NCI-H2171 treated with DMSO at 0.1 percent for 48 hours (cell line): Measurements from ENCODE around the gene PCNP.
A peak's percentile ranks its signal among the peaks of the same experiment; 100 is the strongest.
"Not testable (repeated sequence)": the region's sequence is repeated elsewhere in the genome, so short reads cannot be mapped to it uniquely, and the experiment has no call there.

ENCODE experiments used
- DNase-seq: peaks from one replicate; lab custom pipeline; 2025; lab: John Stamatoyannopoulos, UW

The PCNP gene

DNA sequence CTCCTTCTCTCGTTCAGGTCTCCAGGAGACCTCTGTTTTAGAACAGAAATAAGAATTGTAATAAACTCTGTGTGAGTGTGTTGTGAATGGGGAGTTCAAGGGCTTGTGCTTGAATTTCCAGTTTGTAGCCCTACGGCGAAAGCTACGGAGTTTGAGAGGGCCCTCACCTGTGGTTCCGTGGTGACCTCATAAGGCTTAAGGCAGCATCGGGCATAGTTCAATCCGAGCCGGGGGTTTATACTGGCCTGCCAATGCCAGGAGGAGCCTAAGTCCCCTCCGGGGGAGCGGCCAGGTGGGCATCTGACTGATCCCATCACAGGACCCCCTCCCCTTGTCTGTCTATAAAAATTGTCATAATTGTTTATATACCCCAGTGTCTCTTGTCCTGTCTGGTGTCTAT lies 59.2 kb downstream of the PCNP start:
- no peak for DNase-seq

DNA sequence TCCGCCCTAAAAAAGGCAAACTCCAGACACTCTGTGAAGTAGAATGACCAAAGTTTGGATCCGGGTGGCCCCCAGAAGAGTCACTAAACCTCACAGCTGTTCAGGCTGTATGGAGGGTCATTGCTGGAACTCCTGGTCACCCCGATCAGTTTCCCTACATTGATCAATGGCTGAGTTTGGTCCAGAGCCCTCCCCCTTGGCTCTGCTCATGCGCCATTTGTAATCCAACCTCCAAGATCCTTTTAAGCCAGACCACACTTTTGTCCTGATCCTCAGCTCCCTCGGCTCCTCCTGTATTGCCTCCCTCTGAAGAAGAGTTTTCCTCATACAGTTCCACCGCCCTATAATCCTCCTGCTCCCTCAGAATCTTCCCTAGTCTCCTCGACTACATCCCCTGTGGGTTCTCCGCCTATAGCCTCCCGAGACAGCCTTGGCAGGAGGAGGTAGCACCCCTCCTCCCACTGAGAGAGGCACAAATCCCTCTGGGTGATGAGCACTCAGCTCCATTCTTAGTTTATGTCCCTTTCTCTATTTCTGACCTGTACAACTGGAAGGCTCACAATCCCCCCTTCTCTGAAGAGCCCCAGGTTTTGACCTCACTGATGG lies 60.7 kb downstream of the PCNP start:
- DNase-seq: no peak

DNA sequence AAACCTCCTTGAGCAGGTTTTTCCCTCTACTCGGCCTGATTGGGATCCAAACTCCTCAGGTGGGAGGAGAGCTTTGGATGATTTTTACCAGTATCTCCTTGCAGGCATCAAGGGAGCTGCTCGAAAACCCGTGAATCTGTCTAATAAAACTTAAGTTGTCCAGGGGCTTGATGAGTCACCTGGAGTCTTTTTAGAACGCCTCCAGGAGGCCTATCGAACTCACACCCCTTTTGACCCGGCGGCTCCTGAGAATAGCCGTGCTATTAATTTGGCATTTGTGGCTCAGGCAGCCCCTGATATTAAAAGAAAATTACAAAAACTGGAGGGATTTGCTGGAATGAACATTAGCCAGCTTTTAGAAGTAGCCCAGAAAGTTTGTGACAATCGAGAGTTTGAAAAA lies 61.4 kb downstream of the PCNP start:
- DNase-seq: no peak

DNA sequence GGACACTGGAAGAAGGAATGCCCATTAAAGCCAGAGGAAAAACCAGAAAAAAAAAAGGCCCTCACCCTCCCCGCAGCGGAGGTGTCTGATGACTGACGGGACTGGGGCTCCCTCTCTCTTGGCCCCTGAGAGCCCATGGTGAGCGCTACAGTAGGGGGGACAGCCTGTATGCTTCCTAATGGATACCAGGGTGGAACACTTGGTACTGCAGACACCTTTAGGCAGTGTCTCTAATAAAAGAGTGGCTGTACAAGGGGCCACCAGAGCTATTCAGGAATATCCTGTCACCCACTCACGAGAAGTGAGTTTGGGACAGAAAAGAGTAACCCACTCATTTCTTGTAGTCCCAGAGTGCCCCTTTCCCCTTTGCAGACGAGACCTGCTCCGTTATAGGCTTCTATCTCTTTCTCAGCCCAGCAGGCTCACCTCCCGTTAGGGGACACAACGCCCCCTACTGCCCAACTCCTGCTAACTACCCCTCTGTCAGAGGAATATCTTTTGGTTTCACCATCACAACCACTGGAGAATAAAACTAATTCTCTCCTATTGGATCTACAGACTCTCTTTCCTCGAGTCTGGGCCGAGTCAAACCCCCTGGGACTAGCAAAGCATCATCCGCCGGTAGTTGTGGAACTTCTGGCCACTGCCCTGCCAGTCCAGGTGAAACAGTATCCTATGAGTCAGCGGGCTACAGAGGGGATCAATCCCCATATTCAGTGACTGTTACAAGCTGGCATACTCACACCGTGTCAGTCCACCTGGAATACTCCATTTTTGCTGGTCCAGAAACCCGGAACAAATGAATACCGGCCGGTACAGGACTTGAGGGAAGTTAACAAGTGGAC lies 62.2 kb downstream of the PCNP start:
- peak; percentile 26 for DNase-seq

DNA sequence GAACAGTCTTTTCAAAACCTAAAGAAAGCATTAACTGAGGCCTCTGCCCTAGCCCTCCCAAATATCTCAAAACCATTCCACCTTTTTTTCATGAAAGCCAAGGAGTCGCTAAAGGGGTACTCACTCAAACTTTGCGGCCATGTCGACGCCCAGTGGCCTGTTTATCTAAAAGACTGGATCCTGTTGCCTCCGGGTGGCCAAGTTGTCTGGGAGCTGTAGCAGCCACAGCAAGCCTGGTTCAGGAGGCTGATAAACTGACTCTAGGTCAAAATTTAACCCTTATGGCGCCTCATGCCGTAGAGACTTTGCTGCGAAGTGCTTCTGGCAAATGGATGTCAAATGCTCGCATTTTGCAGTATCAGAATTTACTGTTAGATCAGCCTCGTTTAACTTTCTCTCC lies 63.5 kb downstream of the PCNP start:
- DNase-seq: no peak

DNA sequence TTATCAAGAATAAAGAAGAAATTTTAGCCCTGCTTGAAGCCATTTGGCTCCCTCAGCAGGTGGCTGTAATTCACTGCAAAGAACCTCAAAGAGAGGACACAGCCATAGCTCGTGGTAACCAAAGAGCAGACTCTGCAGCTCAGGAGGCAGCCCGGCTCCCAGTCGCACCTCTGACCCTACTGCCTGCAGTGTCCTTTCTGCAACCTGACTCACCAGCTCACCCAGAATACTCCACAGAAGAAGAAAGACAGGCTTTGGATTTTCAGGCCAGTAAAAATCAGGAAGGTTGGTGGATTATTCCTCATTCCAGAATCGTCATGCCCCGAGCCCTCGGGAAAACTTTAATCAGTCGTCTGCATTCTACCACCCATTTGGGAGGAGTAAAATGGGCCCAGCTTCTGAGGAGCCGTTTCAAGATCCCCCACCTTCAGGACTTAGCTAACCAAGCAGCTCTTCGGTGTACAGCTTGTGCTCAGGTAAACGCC lies 64.3 kb downstream of the PCNP start:
- DNase-seq: no peak

DNA sequence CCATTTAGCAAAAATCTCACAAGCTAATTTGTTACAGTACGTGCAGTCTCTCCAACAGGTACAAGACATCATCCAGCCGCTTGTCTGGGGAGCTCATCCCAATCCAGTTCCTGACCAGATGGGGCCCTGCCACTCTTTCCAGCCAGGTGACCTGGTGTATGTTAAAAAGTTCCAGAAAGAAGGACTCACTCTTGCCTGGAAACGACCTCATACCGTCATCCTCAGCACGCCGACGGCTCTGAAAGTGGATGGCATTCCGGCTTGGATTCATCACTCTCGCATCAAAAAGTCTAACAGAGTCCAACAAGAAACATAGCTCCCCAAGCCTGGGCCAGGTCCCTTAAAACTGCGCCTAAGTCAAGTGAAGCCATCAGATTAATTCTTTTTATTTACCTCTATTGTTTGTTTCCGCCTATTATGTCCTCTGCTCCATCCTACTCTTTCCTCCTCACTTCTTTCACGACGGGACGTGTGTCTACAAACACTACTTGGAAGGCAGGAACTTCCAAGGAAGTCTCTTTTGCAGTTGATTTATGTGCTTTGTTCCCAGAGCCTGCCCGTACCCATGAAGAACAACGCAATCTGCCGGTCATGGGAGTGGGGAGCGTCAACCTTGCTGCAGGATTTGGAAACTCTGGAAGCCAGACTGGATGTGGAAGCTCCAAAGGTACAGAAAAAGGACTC lies 65.4 kb downstream of the PCNP start:
- DNase-seq: no peak

DNA sequence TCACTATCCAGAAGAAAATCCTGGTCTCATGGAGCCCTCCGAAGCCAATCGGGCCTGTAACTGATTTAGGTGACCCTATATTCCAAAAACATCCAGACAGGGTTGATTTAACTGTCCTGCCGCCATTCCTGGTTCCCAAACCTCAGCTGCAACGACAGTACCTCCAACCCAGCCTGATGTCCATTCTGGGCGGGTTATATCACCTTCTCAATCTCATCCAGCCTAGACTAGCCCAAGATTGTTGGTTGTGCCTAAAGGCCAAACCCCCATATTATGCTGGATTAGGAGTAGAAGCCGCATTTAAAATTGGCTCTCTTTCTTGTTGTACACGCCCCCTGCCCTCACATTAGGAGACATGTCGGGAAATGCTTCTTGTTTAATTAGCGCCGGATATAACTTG lies 66.3 kb downstream of the PCNP start:
- DNase-seq: no peak

DNA sequence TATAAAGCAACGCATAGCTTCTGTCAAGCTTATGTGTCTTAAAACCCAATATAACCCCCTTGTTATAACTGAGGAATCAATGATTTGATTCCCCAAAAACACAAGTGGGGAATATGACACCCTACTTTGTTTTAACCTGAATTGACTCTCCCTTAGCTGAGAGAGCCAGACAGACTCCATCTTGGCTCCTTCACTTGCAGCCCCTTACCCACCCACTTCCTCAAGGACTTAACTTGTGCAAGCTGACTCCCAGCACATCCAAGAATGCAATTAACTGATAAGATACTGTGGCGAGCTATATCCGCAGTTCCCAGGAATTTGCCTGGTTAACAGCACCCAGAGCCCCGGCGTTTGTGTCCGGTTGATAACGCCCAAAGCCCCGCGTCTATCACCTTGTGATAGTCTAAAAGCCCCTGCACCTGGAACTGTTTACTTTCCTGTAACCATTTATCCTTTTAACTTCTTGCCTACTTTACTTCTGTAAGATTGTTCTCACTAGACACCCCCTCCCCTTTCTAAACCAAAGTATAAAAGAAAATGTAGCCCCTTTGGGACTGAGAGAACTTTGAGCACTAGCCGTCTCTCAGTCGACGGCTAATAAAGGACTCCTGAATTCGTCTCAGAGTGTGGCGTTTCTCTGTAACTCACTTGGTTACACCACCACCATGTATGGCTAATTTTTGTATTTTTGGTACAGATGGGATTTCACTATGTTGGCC lies 67.6 kb downstream of the PCNP start:
- DNase-seq: not testable (repeated sequence)

DNA sequence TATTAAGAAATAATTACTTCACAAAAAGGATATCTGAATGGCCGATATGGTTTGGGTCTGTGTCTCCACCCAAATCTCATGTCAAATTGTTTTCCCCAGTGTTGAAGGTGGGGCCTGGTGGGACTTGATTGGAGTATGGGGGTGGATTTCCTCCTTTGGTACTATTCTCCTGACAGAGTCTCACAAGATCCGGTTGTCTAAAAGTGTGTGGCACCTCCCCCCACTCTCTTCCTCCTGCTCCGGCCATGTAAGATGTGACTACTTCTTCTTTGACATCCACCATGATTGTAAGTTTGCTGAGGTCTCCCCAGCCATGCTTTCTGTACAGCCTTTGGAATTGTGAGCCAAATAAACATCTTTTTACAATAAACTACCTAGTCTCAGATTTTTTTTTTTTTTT lies 68.5 kb downstream of the PCNP start:
- DNase-seq: no peak

DNA sequence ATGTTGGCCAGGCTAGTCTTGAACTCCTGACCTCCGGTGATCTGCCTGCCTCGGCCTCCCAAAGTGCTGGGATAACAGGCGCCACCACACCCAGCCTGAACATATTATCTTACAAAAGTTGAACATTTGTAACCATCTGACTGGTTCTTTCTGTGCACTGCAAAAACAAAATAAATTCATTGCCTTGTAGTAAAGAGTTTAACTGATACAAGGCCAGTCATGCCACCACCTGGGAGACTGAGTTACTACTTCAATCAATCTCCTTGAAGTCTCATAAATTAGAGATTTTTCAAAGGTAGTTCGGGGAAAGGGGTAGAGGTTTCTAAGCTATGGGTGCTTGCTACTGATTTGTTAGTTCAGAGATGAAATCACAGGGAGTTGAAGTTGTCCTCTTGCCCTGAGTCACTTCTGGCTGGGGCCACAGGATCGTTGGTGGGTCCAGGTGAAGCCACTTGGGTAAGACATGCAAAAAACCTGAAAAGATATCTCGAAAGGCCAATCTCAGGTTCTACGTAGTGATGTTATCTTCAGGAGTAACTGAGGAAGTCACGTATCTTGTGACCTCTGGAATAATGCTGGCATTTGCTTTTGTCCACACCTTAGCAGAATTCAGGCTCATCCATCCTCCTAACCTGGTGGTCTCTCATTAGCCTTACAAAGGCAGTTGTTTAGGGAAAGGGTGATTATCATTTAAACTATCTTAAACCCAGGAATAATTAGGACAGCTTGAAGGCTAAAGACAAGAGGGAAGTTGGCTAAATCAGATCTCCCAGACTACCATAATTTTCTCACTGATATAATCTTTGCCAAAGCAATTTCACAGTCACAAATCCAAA lies 69.2 kb downstream of the PCNP start:
- DNase-seq: no peak
